HCT116 (cell line): Measurements from ENCODE around the gene LACTB. TPM values are rescaled to one million over a fixed set of nuclear protein-coding genes. Genes with fewer than 3 reads are reported as not detected.

ENCODE experiments used
- ATAC-seq: fragments of 200-7000 bp; cut with Tn5 transposase; 2 replicates; pipeline ENCODE4 v1.9.1; 2020; ENCODE audit warnings: mild to moderate bottlenecking, moderate library complexity
- BruUV-seq: library from RNA; stranded (reverse); fragments of 400-500 nt; replicated peaks from 2 replicates; lab custom pipeline; 2021; lab: Mats Ljungman, UMichigan
- CTCF ChIA-PET: fragments of 300-600 bp; sonication (Branson Sonifier 250); formaldehyde crosslinking; loops from one replicate; lab custom pipeline; 2021; ENCODE audit warnings: antibody characterized with exemption; lab: Charles Lee
- POLR2A ChIA-PET: fragments of 300-600, 350-600 bp; sonication (Branson Sonifier 250); formaldehyde crosslinking; loops from one replicate; lab custom pipeline; 2021; ENCODE audit warnings: antibody characterized with exemption; lab: Charles Lee
- RAD21 ChIA-PET, 2 experiments: fragments of 300-600 bp; sonication (Branson Sonifier 250); formaldehyde crosslinking; loops; one replicate each; lab custom pipeline; 2023; ENCODE audit warnings: low total read pairs in 2 of 2; ENCODE audit not compliant: uncharacterized antibody in 2 of 2, unreplicated experiment in 2 of 2, low non-redundant PET in 1 of 2; lab: Charles Lee
- DNase-seq: peaks from one replicate; pipeline ENCODE4 v3.0.0-alpha.2; 2010; ENCODE audit warnings: low read depth, low spot score
- H2AFZ ChIP-seq: fragments of 200-600 bp; shearing (Covaris generic), sonication (generic); 2 replicates; pipeline ENCODE4 v1.6.1; 2017; ENCODE audit warnings: low read depth, mixed run types, mixed read lengths, antibody characterized with exemption, low read length; ENCODE audit not compliant: poor library complexity, severe bottlenecking
- H3K27ac ChIP-seq: 2 replicates; pipeline ENCODE4 v1.5.1; 2012; ENCODE audit warnings: low read depth, low read length
- H3K27me3 ChIP-seq: fragments of 200-600 bp; sonication (generic); 2 replicates; pipeline ENCODE4 v1.6.1; 2016; ENCODE audit warnings: mixed run types, low read length, mixed read lengths; ENCODE audit not compliant: insufficient read depth
- H3K36me3 ChIP-seq, 2 experiments: fragments of 200-500 bp in 1 of 2; fragments of 200-600 bp in 1 of 2; sonication (Bioruptor generic) in 1 of 2; sonication (generic) in 1 of 2; 2 replicates each; pipeline versions ENCODE4 v1.5.1 to v1.6.1; 2014 to 2016; ENCODE audit warnings: low read length in 2 of 2, inconsistent platforms in 1 of 2, mixed read lengths in 1 of 2, mixed run types in 1 of 2; ENCODE audit not compliant: insufficient read depth in 2 of 2, control insufficient read depth in 1 of 2
- H3K4me1 ChIP-seq, 2 experiments: fragments of 200-600 bp in 1 of 2; sonication (generic) in 1 of 2; 2 replicates each; pipeline versions ENCODE4 v1.5.1 to v1.6.1; 2012 to 2017; ENCODE audit warnings: low read length in 2 of 2, inconsistent platforms in 1 of 2, mild to moderate bottlenecking in 1 of 2, mixed read lengths in 1 of 2, mixed run types in 1 of 2, moderate library complexity in 1 of 2; ENCODE audit not compliant: insufficient read depth in 2 of 2, control insufficient read depth in 1 of 2
- H3K4me2 ChIP-seq: fragments of 200-600 bp; sonication (generic); 2 replicates; pipeline ENCODE4 v1.6.1; 2017; ENCODE audit warnings: mixed run types, low read length, mixed read lengths
- H3K4me3 ChIP-seq, 2 experiments: fragments of 200-600 bp in 1 of 2; sonication (generic) in 1 of 2; replicated peaks in 1 of 2; 2 replicates each; pipeline ENCODE4 v1.5.1; 2011 to 2016; ENCODE audit warnings: low read length in 2 of 2, control low read depth in 1 of 2, low read depth in 1 of 2, mild to moderate bottlenecking in 1 of 2, mixed read lengths in 1 of 2, mixed run types in 1 of 2
- H3K79me2 ChIP-seq: fragments of 200-600 bp; sonication (generic); 2 replicates; pipeline ENCODE4 v1.6.1; 2017; ENCODE audit warnings: mild to moderate bottlenecking, mixed run types, low read length, moderate library complexity, mixed read lengths; ENCODE audit not compliant: insufficient read depth
- H3K9ac ChIP-seq: fragments of 200-600 bp; sonication (generic); 2 replicates; pipeline ENCODE4 v1.6.1; 2016; ENCODE audit warnings: low read length, mixed read lengths
- H3K9me2 ChIP-seq: fragments of 200-600 bp; sonication (generic), shearing (Covaris generic); 2 replicates; pipeline ENCODE4 v1.6.1; 2017; ENCODE audit warnings: mixed run types, mild to moderate bottlenecking, moderate library complexity; ENCODE audit not compliant: insufficient read depth
- H3K9me3 ChIP-seq, 2 experiments: fragments of 200-500 bp in 1 of 2; fragments of 200-600 bp in 1 of 2; sonication (Bioruptor generic) in 1 of 2; sonication (generic) in 1 of 2; 2 replicates each; pipeline ENCODE4 v1.6.1; 2014 to 2017; ENCODE audit warnings: low read length in 2 of 2, mixed read lengths in 2 of 2, inconsistent platforms in 1 of 2, low read depth in 1 of 2, mild to moderate bottlenecking in 1 of 2, mixed run types in 1 of 2, moderate library complexity in 1 of 2; ENCODE audit not compliant: control insufficient read depth in 1 of 2, insufficient read depth in 1 of 2
- H4K20me1 ChIP-seq: fragments of 200-600 bp; sonication (generic), shearing (Covaris generic); 2 replicates; pipeline ENCODE4 v1.6.1; 2017; ENCODE audit warnings: mixed run types, mild to moderate bottlenecking, moderate library complexity; ENCODE audit not compliant: insufficient read depth
- CBX3 ChIP-seq: IDR thresholded peaks from 2 replicates; pipeline ENCODE4 v1.6.1; 2012; ENCODE audit warnings: low read depth
- CEBPB ChIP-seq: IDR thresholded peaks from 2 replicates; pipeline ENCODE4 v1.6.1; 2012; ENCODE audit warnings: low read depth
- EGR1 ChIP-seq: IDR thresholded peaks from 2 replicates; pipeline ENCODE4 v1.6.1; 2012; ENCODE audit warnings: low read depth
- JUND ChIP-seq: IDR thresholded peaks from 2 replicates; pipeline ENCODE4 v1.6.1; 2012
- POLR2A ChIP-seq: IDR thresholded peaks from 2 replicates; pipeline ENCODE4 v1.7.0; 2011; ENCODE audit warnings: borderline replicate concordance; ENCODE audit not compliant: insufficient read depth, insufficient read length; ENCODE audit errors: extremely low read depth
- POLR2AphosphoS5 ChIP-seq: IDR thresholded peaks from 2 replicates; pipeline ENCODE4 v1.6.1; 2011; ENCODE audit warnings: mild to moderate bottlenecking, low read depth, low read length, moderate library complexity
- RAD21 ChIP-seq: IDR thresholded peaks from 2 replicates; pipeline ENCODE4 v1.6.1; 2012; ENCODE audit warnings: low read depth, mild to moderate bottlenecking
- SIN3A ChIP-seq: IDR thresholded peaks from 2 replicates; pipeline ENCODE4 v1.6.1; 2012; ENCODE audit warnings: low read depth
- SRF ChIP-seq: IDR thresholded peaks from 2 replicates; pipeline ENCODE4 v1.6.1; 2012; ENCODE audit warnings: low read depth
- TCF7L2 ChIP-seq: IDR thresholded peaks from 2 replicates; pipeline ENCODE4 v1.7.0; 2011; ENCODE audit warnings: borderline replicate concordance, inconsistent platforms; ENCODE audit not compliant: insufficient read depth, insufficient read length; ENCODE audit errors: extremely low read depth
- YY1 ChIP-seq: IDR thresholded peaks from 2 replicates; pipeline ENCODE4 v1.6.1; 2011; ENCODE audit warnings: low read length, low read depth, moderate library complexity, mild to moderate bottlenecking; ENCODE audit not compliant: insufficient replicate concordance; ENCODE audit errors: extremely low read depth
- ZFX ChIP-seq: fragments of 450-650 bp; IDR thresholded peaks from 2 replicates; pipeline ENCODE4 v1.6.1; 2017
- intact Hi-C: fragments of 100-400 bp; cut with micrococcal nuclease; formaldehyde crosslinking; loops from 2 replicates; pipeline ENCODE4 v1.10.0; 2022
- total RNA-seq: library from RNA; stranded (reverse); gene quantifications from one replicate; pipeline ENCODE4 v1.2.1, GENCODE V29; 2021; ENCODE audit not compliant: unreplicated experiment
- TF ChIP-seq, protein P1 (sequence below): IDR thresholded peaks from 2 replicates; pipeline ENCODE4 v1.6.1; 2012; ENCODE audit warnings: low read depth
- TF ChIP-seq, protein P2 (sequence below), 3 experiments: fragments of 200-600 bp in 1 of 3; sonication (generic) in 1 of 3; IDR thresholded peaks in 2 of 3; conservative IDR thresholded peaks in 1 of 3; 2 replicates each; pipeline ENCODE4 v1.5.1; 2012 to 2017; ENCODE audit warnings: low read depth in 2 of 3, low read length in 2 of 3, antibody characterized with exemption in 1 of 3, borderline replicate concordance in 1 of 3, control low read depth in 1 of 3, mild to moderate bottlenecking in 1 of 3, mixed read lengths in 1 of 3, mixed run types in 1 of 3, moderate library complexity in 1 of 3; ENCODE audit not compliant: insufficient read depth in 1 of 3
- TF ChIP-seq, protein P3 (sequence below): IDR thresholded peaks from 2 replicates; pipeline ENCODE4 v1.6.1; 2012

Gene LACTB
- total RNA-seq, 1 experiment from 2014 or later = 7.6 TPM

- ChIA-PET RAD21 (no interaction called here), CTCF (no interaction called here), POLR2A (no interaction called here)
- H3K36me3 ChIP-seq = no peaks in the 10 kb centered on the region
- DNase-seq (no peak), ATAC-seq (no peak)
- H3K27ac ChIP-seq = no peak overlapping the region
- no peak overlapping the region for H2AFZ ChIP-seq
- no peak for TF ChIP-seq JUND
- H3K9ac ChIP-seq = no peak overlapping the region
- H3K4me2 ChIP-seq = no peak overlapping the region
- no peaks in the 10 kb centered on the region for H3K27me3 ChIP-seq
- no peaks in the 10 kb centered on the region for H3K9me2 ChIP-seq
- H3K4me1 ChIP-seq = peaks cover 7 to 12% of the 10 kb centered on the region in 2 experiments
- intact Hi-C loops = no loop called here
- no peak overlapping the region for H3K4me3 ChIP-seq
- 0 out of 4 replicates have a peak, but pooled peaks cover 0 to 2% of the 10 kb centered on the region in 2 experiments for H3K9me3 ChIP-seq
- BruUV-seq = no TSS peak
- H3K79me2 ChIP-seq = no peaks in the 10 kb centered on the region
- H4K20me1 ChIP-seq = no peaks in the 10 kb centered on the region
Measured at GRCh38 chr15:63103416-63103815, 18.2 kb upstream of the LACTB start.

- no peak overlapping the region for H2AFZ ChIP-seq
- H3K9me2 ChIP-seq = no peaks in the 10 kb centered on the region
- H3K4me2 ChIP-seq = no peak overlapping the region
- no peaks in the 10 kb centered on the region for H3K27me3 ChIP-seq
- 0 out of 4 replicates have a peak, but pooled peaks cover 0 to 2% of the 10 kb centered on the region in 2 experiments for H3K9me3 ChIP-seq
- H3K4me3 ChIP-seq = no peak overlapping the region
- ATAC-seq = no peak
- TF ChIP-seq CEBPB (no peak), JUND (no peak), POLR2AphosphoS5 (no peak), YY1 (no peak), TCF7L2 (no peak), RAD21 (no peak), ZFX (no peak), SRF (no peak), EGR1 (no peak), CBX3 (no peak), SIN3A (no peak), POLR2A (no peak)
- TF ChIP-seq, protein P1, sequence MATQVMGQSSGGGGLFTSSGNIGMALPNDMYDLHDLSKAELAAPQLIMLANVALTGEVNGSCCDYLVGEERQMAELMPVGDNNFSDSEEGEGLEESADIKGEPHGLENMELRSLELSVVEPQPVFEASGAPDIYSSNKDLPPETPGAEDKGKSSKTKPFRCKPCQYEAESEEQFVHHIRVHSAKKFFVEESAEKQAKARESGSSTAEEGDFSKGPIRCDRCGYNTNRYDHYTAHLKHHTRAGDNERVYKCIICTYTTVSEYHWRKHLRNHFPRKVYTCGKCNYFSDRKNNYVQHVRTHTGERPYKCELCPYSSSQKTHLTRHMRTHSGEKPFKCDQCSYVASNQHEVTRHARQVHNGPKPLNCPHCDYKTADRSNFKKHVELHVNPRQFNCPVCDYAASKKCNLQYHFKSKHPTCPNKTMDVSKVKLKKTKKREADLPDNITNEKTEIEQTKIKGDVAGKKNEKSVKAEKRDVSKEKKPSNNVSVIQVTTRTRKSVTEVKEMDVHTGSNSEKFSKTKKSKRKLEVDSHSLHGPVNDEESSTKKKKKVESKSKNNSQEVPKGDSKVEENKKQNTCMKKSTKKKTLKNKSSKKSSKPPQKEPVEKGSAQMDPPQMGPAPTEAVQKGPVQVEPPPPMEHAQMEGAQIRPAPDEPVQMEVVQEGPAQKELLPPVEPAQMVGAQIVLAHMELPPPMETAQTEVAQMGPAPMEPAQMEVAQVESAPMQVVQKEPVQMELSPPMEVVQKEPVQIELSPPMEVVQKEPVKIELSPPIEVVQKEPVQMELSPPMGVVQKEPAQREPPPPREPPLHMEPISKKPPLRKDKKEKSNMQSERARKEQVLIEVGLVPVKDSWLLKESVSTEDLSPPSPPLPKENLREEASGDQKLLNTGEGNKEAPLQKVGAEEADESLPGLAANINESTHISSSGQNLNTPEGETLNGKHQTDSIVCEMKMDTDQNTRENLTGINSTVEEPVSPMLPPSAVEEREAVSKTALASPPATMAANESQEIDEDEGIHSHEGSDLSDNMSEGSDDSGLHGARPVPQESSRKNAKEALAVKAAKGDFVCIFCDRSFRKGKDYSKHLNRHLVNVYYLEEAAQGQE = no peak
- TF ChIP-seq, protein P2, sequence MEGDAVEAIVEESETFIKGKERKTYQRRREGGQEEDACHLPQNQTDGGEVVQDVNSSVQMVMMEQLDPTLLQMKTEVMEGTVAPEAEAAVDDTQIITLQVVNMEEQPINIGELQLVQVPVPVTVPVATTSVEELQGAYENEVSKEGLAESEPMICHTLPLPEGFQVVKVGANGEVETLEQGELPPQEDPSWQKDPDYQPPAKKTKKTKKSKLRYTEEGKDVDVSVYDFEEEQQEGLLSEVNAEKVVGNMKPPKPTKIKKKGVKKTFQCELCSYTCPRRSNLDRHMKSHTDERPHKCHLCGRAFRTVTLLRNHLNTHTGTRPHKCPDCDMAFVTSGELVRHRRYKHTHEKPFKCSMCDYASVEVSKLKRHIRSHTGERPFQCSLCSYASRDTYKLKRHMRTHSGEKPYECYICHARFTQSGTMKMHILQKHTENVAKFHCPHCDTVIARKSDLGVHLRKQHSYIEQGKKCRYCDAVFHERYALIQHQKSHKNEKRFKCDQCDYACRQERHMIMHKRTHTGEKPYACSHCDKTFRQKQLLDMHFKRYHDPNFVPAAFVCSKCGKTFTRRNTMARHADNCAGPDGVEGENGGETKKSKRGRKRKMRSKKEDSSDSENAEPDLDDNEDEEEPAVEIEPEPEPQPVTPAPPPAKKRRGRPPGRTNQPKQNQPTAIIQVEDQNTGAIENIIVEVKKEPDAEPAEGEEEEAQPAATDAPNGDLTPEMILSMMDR (IDR thresholded peaks at IDR 0.05 in 2 of 3, conservative IDR thresholded peaks at IDR 0.05 in 1 of 3; ENCODE audit: borderline replicate concordance in 1 of 3, insufficient read depth in 1 of 3, low read depth in 2 of 3, low read length in 2 of 3) = no peak
- TF ChIP-seq, protein P3, sequence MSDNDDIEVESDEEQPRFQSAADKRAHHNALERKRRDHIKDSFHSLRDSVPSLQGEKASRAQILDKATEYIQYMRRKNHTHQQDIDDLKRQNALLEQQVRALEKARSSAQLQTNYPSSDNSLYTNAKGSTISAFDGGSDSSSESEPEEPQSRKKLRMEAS = no peak
- no peaks in the 10 kb centered on the region for H4K20me1 ChIP-seq
- no peaks in the 10 kb centered on the region for H3K36me3 ChIP-seq
- ChIA-PET CTCF (no interaction called here), RAD21 (no interaction called here), POLR2A (no interaction called here)
- H3K9ac ChIP-seq = no peak overlapping the region
- H3K79me2 ChIP-seq = no peaks in the 10 kb centered on the region
- no peak for DNase-seq
- H3K4me1 ChIP-seq = peaks cover 10 to 16% of the 10 kb centered on the region in 2 experiments
- BruUV-seq = no TSS peak
- no peak overlapping the region for H3K27ac ChIP-seq
- intact Hi-C loops = no loop called here
Measured at GRCh38 chr15:63104727-63105126, 16.9 kb upstream of the LACTB start.
